GM23338 (cell line): ENCODE measurements around the gene TRAF3IP1.

Experiments
- CREB1 ChIP-seq: fragments of 250-450 bp; sonication (Bioruptor Pico); IDR thresholded peaks from 2 replicates; pipeline ENCODE4 v1.5.0; 2020; ENCODE audit warnings: low read depth, mild to moderate bottlenecking, moderate library complexity
- CTCF ChIP-seq, 2 experiments: fragments of 200-600 bp in 1 of 2; sonication (generic) in 1 of 2; conservative IDR thresholded peaks; 2 replicates each; pipeline versions ENCODE4 v1.5.1 to v1.6.1; 2016 to 2017; ENCODE audit warnings: antibody characterized with exemption in 2 of 2, low read depth in 2 of 2, mild to moderate bottlenecking in 2 of 2, moderate library complexity in 1 of 2
- EZH2 ChIP-seq: fragments of 200-600 bp; sonication (generic); IDR thresholded peaks from one replicate; pipeline ENCODE4 v1.8.0; 2017; ENCODE audit warnings: antibody characterized with exemption, mild to moderate bottlenecking, low read depth; ENCODE audit not compliant: unreplicated experiment
- EZH2phosphoT487 ChIP-seq: fragments of 200-600 bp; sonication (generic); IDR thresholded peaks from one replicate; pipeline ENCODE4 v1.8.1; 2018; ENCODE audit warnings: antibody characterized with exemption; ENCODE audit not compliant: unreplicated experiment
- JUNB ChIP-seq: IDR thresholded peaks from one replicate; pipeline ENCODE4 v1.6.1; 2016; ENCODE audit warnings: antibody characterized with exemption; ENCODE audit not compliant: unreplicated experiment
- NANOG ChIP-seq: IDR thresholded peaks from 2 replicates; pipeline ENCODE4 v1.6.1; 2016; ENCODE audit warnings: antibody characterized with exemption, borderline replicate concordance
- POLR2AphosphoS5 ChIP-seq: IDR thresholded peaks from 2 replicates; pipeline ENCODE4 v1.6.1; 2016; ENCODE audit warnings: antibody characterized with exemption, low read depth
- ZNF331 ChIP-seq: fragments of 250-450 bp; sonication (Bioruptor Pico); IDR thresholded peaks from 2 replicates; pipeline ENCODE4 v1.5.0; 2020; ENCODE audit warnings: low read depth, mild to moderate bottlenecking, moderate library complexity
- TF ChIP-seq, protein P1 (sequence below): IDR thresholded peaks from 2 replicates; pipeline ENCODE4 v1.6.1; 2016; ENCODE audit warnings: antibody characterized with exemption
- TF ChIP-seq, protein P2 (sequence below): IDR thresholded peaks from one replicate; pipeline ENCODE4 v1.6.1; 2018; ENCODE audit warnings: antibody characterized with exemption; ENCODE audit not compliant: unreplicated experiment
- TF ChIP-seq, protein P3 (sequence below): fragments of 250-450 bp; sonication (Bioruptor Pico); IDR thresholded peaks from 2 replicates; pipeline ENCODE4 v1.5.0; 2020; ENCODE audit warnings: mild to moderate bottlenecking, moderate library complexity

DNA sequence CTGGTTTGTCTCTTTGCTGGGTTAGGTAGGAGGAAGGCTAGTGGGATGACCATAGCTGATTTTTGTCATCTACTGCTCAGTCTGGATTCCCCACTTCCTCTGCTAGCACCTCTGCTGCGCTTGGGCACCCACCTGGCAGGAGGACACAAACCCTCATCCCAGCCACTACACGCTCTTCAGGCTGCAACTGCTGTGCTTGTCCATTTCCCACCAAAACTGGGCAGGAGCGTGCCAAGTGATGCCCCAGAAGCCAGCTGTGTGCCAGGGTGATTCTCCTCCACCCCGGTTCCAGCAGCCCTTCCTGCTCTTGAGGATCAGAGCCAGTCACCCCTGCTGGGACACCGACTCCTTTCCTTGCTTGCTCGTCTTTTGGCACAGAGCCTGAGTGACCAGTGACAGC lies 16.2 kb upstream of the TRAF3IP1 start:
- TF ChIP-seq CREB1 (CRISPR knock-in tag): no peak
- no peak for TF ChIP-seq CTCF (conservative IDR thresholded peaks at IDR 0.05; ENCODE audit: low read depth in 2 of 2)
- no peak for TF ChIP-seq POLR2AphosphoS5
- TF ChIP-seq EZH2: no peak
- no peak for TF ChIP-seq EZH2phosphoT487
- TF ChIP-seq, protein P1, sequence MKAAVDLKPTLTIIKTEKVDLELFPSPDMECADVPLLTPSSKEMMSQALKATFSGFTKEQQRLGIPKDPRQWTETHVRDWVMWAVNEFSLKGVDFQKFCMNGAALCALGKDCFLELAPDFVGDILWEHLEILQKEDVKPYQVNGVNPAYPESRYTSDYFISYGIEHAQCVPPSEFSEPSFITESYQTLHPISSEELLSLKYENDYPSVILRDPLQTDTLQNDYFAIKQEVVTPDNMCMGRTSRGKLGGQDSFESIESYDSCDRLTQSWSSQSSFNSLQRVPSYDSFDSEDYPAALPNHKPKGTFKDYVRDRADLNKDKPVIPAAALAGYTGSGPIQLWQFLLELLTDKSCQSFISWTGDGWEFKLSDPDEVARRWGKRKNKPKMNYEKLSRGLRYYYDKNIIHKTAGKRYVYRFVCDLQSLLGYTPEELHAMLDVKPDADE: no peak
- TF ChIP-seq JUNB: no peak
- TF ChIP-seq, protein P2, sequence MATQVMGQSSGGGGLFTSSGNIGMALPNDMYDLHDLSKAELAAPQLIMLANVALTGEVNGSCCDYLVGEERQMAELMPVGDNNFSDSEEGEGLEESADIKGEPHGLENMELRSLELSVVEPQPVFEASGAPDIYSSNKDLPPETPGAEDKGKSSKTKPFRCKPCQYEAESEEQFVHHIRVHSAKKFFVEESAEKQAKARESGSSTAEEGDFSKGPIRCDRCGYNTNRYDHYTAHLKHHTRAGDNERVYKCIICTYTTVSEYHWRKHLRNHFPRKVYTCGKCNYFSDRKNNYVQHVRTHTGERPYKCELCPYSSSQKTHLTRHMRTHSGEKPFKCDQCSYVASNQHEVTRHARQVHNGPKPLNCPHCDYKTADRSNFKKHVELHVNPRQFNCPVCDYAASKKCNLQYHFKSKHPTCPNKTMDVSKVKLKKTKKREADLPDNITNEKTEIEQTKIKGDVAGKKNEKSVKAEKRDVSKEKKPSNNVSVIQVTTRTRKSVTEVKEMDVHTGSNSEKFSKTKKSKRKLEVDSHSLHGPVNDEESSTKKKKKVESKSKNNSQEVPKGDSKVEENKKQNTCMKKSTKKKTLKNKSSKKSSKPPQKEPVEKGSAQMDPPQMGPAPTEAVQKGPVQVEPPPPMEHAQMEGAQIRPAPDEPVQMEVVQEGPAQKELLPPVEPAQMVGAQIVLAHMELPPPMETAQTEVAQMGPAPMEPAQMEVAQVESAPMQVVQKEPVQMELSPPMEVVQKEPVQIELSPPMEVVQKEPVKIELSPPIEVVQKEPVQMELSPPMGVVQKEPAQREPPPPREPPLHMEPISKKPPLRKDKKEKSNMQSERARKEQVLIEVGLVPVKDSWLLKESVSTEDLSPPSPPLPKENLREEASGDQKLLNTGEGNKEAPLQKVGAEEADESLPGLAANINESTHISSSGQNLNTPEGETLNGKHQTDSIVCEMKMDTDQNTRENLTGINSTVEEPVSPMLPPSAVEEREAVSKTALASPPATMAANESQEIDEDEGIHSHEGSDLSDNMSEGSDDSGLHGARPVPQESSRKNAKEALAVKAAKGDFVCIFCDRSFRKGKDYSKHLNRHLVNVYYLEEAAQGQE: no peak
- no peak for TF ChIP-seq ZNF331 (CRISPR knock-in tag)
- TF ChIP-seq, protein P3, sequence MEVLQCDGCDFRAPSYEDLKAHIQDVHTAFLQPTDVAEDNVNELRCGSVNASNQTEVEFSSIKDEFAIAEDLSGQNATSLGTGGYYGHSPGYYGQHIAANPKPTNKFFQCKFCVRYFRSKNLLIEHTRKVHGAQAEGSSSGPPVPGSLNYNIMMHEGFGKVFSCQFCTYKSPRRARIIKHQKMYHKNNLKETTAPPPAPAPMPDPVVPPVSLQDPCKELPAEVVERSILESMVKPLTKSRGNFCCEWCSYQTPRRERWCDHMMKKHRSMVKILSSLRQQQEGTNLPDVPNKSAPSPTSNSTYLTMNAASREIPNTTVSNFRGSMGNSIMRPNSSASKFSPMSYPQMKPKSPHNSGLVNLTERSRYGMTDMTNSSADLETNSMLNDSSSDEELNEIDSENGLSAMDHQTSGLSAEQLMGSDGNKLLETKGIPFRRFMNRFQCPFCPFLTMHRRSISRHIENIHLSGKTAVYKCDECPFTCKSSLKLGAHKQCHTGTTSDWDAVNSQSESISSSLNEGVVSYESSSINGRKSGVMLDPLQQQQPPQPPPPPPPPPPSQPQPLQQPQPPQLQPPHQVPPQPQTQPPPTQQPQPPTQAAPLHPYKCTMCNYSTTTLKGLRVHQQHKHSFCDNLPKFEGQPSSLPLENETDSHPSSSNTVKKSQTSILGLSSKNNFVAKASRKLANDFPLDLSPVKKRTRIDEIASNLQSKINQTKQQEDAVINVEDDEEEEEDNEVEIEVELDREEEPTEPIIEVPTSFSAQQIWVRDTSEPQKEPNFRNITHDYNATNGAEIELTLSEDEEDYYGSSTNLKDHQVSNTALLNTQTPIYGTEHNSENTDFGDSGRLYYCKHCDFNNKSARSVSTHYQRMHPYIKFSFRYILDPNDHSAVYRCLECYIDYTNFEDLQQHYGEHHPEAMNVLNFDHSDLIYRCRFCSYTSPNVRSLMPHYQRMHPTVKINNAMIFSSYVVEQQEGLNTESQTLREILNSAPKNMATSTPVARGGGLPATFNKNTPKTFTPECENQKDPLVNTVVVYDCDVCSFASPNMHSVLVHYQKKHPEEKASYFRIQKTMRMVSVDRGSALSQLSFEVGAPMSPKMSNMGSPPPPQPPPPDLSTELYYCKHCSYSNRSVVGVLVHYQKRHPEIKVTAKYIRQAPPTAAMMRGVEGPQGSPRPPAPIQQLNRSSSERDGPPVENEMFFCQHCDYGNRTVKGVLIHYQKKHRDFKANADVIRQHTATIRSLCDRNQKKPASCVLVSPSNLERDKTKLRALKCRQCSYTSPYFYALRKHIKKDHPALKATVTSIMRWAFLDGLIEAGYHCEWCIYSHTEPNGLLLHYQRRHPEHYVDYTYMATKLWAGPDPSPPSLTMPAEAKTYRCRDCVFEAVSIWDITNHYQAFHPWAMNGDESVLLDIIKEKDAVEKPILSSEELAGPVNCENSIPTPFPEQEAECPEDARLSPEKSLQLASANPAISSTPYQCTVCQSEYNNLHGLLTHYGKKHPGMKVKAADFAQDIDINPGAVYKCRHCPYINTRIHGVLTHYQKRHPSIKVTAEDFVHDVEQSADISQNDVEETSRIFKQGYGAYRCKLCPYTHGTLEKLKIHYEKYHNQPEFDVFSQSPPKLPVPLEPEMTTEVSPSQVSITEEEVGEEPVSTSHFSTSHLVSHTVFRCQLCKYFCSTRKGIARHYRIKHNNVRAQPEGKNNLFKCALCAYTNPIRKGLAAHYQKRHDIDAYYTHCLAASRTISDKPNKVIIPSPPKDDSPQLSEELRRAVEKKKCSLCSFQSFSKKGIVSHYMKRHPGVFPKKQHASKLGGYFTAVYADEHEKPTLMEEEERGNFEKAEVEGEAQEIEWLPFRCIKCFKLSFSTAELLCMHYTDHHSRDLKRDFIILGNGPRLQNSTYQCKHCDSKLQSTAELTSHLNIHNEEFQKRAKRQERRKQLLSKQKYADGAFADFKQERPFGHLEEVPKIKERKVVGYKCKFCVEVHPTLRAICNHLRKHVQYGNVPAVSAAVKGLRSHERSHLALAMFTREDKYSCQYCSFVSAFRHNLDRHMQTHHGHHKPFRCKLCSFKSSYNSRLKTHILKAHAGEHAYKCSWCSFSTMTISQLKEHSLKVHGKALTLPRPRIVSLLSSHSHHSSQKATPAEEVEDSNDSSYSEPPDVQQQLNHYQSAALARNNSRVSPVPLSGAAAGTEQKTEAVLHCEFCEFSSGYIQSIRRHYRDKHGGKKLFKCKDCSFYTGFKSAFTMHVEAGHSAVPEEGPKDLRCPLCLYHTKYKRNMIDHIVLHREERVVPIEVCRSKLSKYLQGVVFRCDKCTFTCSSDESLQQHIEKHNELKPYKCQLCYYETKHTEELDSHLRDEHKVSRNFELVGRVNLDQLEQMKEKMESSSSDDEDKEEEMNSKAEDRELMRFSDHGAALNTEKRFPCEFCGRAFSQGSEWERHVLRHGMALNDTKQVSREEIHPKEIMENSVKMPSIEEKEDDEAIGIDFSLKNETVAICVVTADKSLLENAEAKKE (CRISPR knock-in tag): no peak
- TF ChIP-seq NANOG: no peak
